Upper lobe of left lung (tissue), 4 donors: ENCODE data around the gene CNTNAP5.

Source experiments
- EP300 ChIP-seq, 4 donors: sonication (generic); formaldehyde crosslinking; IDR thresholded peaks; one replicate each; pipeline ENCODE4 v1.5.1; 2017; ENCODE audit warnings: antibody characterized with exemption in 4 of 4, control low read depth in 2 of 4
- POLR2A ChIP-seq, 4 donors: fragments of 450-650 bp; IDR thresholded peaks; one replicate each; pipeline ENCODE4 v1.5.1; 2016 to 2017; ENCODE audit warnings: antibody characterized with exemption in 4 of 4, mild to moderate bottlenecking in 2 of 4
- POLR2AphosphoS5 ChIP-seq, 2 donors: sonication (generic); formaldehyde crosslinking; IDR thresholded peaks; one replicate each; pipeline ENCODE4 v1.5.1; 2017; ENCODE audit warnings: antibody characterized with exemption in 2 of 2
- TF ChIP-seq, protein P1 (sequence below), 6 experiments: fragments of 450-650 bp in 4 of 6; fragments of 200-600 bp in 2 of 6; sonication (generic) in 2 of 6; IDR thresholded peaks; one replicate each; pipeline ENCODE4 v1.5.1; 2016 to 2019; ENCODE audit warnings: antibody characterized with exemption in 6 of 6

DNA sequence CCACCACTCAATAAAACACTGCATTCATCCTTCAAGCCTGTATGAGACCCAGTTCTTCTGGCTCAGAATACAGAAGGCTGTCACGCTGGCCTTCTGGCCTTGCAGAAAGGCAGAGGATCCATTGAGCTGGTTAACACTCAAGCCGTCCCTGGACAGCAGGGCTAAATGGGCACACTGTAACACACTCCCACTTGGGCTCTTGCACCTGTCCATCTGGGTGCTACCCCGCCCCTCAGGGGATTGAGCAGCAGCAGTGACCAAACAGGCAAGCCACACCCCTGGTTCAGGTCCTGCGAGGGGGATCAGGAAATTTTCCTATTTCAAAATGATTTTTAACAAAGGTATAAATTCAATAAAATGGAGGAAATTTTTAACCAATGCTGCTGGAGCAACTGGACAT is 936.0 kb downstream of the CNTNAP5 start:
- TF ChIP-seq, protein P1, sequence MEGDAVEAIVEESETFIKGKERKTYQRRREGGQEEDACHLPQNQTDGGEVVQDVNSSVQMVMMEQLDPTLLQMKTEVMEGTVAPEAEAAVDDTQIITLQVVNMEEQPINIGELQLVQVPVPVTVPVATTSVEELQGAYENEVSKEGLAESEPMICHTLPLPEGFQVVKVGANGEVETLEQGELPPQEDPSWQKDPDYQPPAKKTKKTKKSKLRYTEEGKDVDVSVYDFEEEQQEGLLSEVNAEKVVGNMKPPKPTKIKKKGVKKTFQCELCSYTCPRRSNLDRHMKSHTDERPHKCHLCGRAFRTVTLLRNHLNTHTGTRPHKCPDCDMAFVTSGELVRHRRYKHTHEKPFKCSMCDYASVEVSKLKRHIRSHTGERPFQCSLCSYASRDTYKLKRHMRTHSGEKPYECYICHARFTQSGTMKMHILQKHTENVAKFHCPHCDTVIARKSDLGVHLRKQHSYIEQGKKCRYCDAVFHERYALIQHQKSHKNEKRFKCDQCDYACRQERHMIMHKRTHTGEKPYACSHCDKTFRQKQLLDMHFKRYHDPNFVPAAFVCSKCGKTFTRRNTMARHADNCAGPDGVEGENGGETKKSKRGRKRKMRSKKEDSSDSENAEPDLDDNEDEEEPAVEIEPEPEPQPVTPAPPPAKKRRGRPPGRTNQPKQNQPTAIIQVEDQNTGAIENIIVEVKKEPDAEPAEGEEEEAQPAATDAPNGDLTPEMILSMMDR (IDR thresholded peaks at IDR 0.05) = no peak
- TF ChIP-seq POLR2A (IDR thresholded peaks at IDR 0.05) = no peak
- TF ChIP-seq POLR2AphosphoS5 (IDR thresholded peaks at IDR 0.05) = no peak
- TF ChIP-seq EP300 (IDR thresholded peaks at IDR 0.05) = no peak
